ENCODE measurements around the gene ANXA3. TPM values are rescaled to one million over a fixed set of nuclear protein-coding genes. Genes with fewer than 3 reads are reported as not detected.

The ANXA3 gene
- polyA plus RNA-seq, 1 of the 3 experiments (the other 2 are of a cell fraction), result 13.8 TPM

GRCh38 chr4:78571804-78572203 is 20.2 kb downstream of the ANXA3 start:
- no peak overlapping the region for H3K4me2 ChIP-seq
- no peaks in the 10 kb centered on the region for H3K79me2 ChIP-seq (ENCODE audit: insufficient read depth)
- H3K36me3 ChIP-seq (replicated peaks in 1 of 2; ENCODE audit: control insufficient read depth in 1 of 2, insufficient read depth in 2 of 2, low read length in 1 of 2), result no peaks in the 10 kb centered on the region
- no peaks in the 10 kb centered on the region for H3K9me2 ChIP-seq
- no peak overlapping the region for H3K27ac ChIP-seq (ENCODE audit: low read depth in 2 of 2, low read length in 1 of 2)
- 95% methylated on average over 1 of the region's 1 CpG for WGBS (ENCODE audit: low lambda C conversion rate)
- no peaks in the 10 kb centered on the region for H4K20me1 ChIP-seq (ENCODE audit: insufficient read depth)
- ChIA-PET POLR2A (no interaction called here), CTCF (no interaction called here)
- H3K4me3 ChIP-seq (ENCODE audit: low read depth in 2 of 2, low read length in 1 of 2), result no peak overlapping the region
- H3K9me3 ChIP-seq, result no peaks in the 10 kb centered on the region
- no peak overlapping the region for H2AFZ ChIP-seq (ENCODE audit: low read depth)
- peaks cover 8% of the 10 kb centered on the region for H3F3A ChIP-seq (replicated peaks; ENCODE audit: insufficient read depth)
- H3K9ac ChIP-seq, result no peak overlapping the region
- no peaks in the 10 kb centered on the region for H3K27me3 ChIP-seq (ENCODE audit: insufficient read depth)
- no peak for TF ChIP-seq FOXM1 (IDR thresholded peaks at IDR 0.05; ENCODE audit: low read depth)
- no peak for TF ChIP-seq ZBTB33 (IDR thresholded peaks at IDR 0.05; ENCODE audit: borderline replicate concordance, low read depth)
- no peak for TF ChIP-seq YY1 (IDR thresholded peaks at IDR 0.05; ENCODE audit: low read depth)
- peaks cover 0 to 4% of the 10 kb centered on the region in 2 experiments; a peak in 1 of 4 replicates for H3K4me1 ChIP-seq (ENCODE audit: control insufficient read depth in 1 of 2, insufficient read depth in 2 of 2, low read depth in 1 of 2, low read length in 1 of 2)
- no peak for DNase-seq

- Histone ChIP-seq H3K9ac (no peak overlapping the region), H2AFZ (ENCODE audit: low read depth) (no peak overlapping the region), H3K79me2 (ENCODE audit: insufficient read depth) (no peaks in the 10 kb centered on the region), H3K4me1 (ENCODE audit: control insufficient read depth in 1 of 2, insufficient read depth in 2 of 2, low read depth in 1 of 2, low read length in 1 of 2) (no peaks in the 10 kb centered on the region), H3K4me2 (no peak overlapping the region), H3K27ac (ENCODE audit: low read depth in 2 of 2, low read length in 1 of 2) (no peak overlapping the region), H3K9me2 (no peaks in the 10 kb centered on the region), H3F3A (replicated peaks; ENCODE audit: insufficient read depth) (no peaks in the 10 kb centered on the region), H3K36me3 (replicated peaks in 1 of 2; ENCODE audit: control insufficient read depth in 1 of 2, insufficient read depth in 2 of 2, low read length in 1 of 2) (no peaks in the 10 kb centered on the region), H3K4me3 (ENCODE audit: low read depth in 2 of 2, low read length in 1 of 2) (no peak overlapping the region), H4K20me1 (ENCODE audit: insufficient read depth) (no peaks in the 10 kb centered on the region), H3K9me3 (no peaks in the 10 kb centered on the region), H3K27me3 (ENCODE audit: insufficient read depth) (no peaks in the 10 kb centered on the region)
- POLR2A ChIA-PET, result no interaction called here
- TF ChIP-seq GABPA (IDR thresholded peaks at IDR 0.05; ENCODE audit: low read depth) (no peak), RCOR1 (IDR thresholded peaks at IDR 0.05; ENCODE audit: low read length) (no peak), FOXJ3 (CRISPR knock-in tag; IDR thresholded peaks at IDR 0.05) (no peak), PBX3 (IDR thresholded peaks at IDR 0.05) (no peak), MEF2A (IDR thresholded peaks at IDR 0.05; ENCODE audit: borderline replicate concordance, low read depth) (no peak), SMC3 (IDR thresholded peaks at IDR 0.05; ENCODE audit: low read depth, low read length) (no peak), NRF1 (IDR thresholded peaks at IDR 0.05; ENCODE audit: low read depth, low read length) (no peak), REST (IDR thresholded peaks at IDR 0.05; ENCODE audit: low read depth, low read length) (no peak), POLR2AphosphoS5 (IDR thresholded peaks at IDR 0.05; ENCODE audit: low read depth, low read length) (no peak), TCF12 (IDR thresholded peaks at IDR 0.05) (no peak), RAD21 (IDR thresholded peaks at IDR 0.05; ENCODE audit: low read length) (no peak), EP300 (IDR thresholded peaks at IDR 0.05; ENCODE audit: borderline replicate concordance in 1 of 2, low read depth in 1 of 2, low read length in 1 of 2) (no peak), ELF1 (IDR thresholded peaks at IDR 0.05) (no peak), FOXM1 (IDR thresholded peaks at IDR 0.05; ENCODE audit: low read depth) (no peak), NFIC (IDR thresholded peaks at IDR 0.05; ENCODE audit: borderline replicate concordance) (no peak), YY1 (IDR thresholded peaks at IDR 0.05; ENCODE audit: low read depth) (no peak), USF2 (IDR thresholded peaks at IDR 0.05; ENCODE audit: borderline replicate concordance, low read depth, low read length) (no peak)
- no peak for DNase-seq
- WGBS (ENCODE audit: low lambda C conversion rate), result 97% methylated on average over 2 of the region's 3 CpGs
- CTCF ChIA-PET, result no interaction called here
Measured at GRCh38 chr4:78578674-78579425, 27.3 kb downstream of the ANXA3 start.
